Measurements from ENCODE around the gene MTAP.

- TF ChIP-seq EZH2 (IDR thresholded peaks at IDR 0.05; ENCODE audit: low read depth) (no peak), CTCF (conservative IDR thresholded peaks at IDR 0.05) (no peak)
Measured at GRCh38 chr9:21875893-21876292, 73.5 kb downstream of the MTAP start.
